Skeletal muscle tissue (tissue), 4 donors: ENCODE measurements around the gene LRP1B. TPM values are rescaled to one million over a fixed set of nuclear protein-coding genes. Genes with fewer than 3 reads are reported as not detected.
"Not testable (repeated sequence)": the region's sequence is repeated elsewhere in the genome, so short reads cannot be mapped to it uniquely, and the experiment has no call there.

Experiments
- H3K27ac ChIP-seq: one replicate; pipeline ENCODE4 v1.7.0; 2013; ENCODE audit warnings: mild to moderate bottlenecking, low read depth, low read length, inconsistent platforms
- H3K27me3 ChIP-seq, 3 donors: one replicate each; pipeline ENCODE4 v1.7.0; 2013; ENCODE audit warnings: low read length in 3 of 3; ENCODE audit not compliant: control insufficient read depth in 3 of 3, insufficient read depth in 3 of 3
- H3K36me3 ChIP-seq, 3 donors: one replicate each; pipeline ENCODE4 v1.7.0; 2013; ENCODE audit warnings: low read length in 3 of 3; ENCODE audit not compliant: control insufficient read depth in 3 of 3, insufficient read depth in 3 of 3
- H3K4me1 ChIP-seq, 3 donors: one replicate each; pipeline ENCODE4 v1.7.0; 2013; ENCODE audit warnings: low read length in 3 of 3, mild to moderate bottlenecking in 3 of 3; ENCODE audit not compliant: control insufficient read depth in 3 of 3, insufficient read depth in 3 of 3
- H3K4me3 ChIP-seq, 3 donors: one replicate each; pipeline ENCODE4 v1.7.0; 2013; ENCODE audit warnings: low read length in 3 of 3
- H3K9ac ChIP-seq, 3 donors: one replicate each; pipeline ENCODE4 v1.7.0; 2013; ENCODE audit warnings: low read length in 3 of 3, mild to moderate bottlenecking in 3 of 3, moderate library complexity in 2 of 3, low read depth in 1 of 3
- H3K9me3 ChIP-seq, 3 donors: one replicate each; pipeline ENCODE4 v1.7.0; 2013; ENCODE audit warnings: low read length in 3 of 3; ENCODE audit not compliant: control insufficient read depth in 3 of 3
- total RNA-seq: library from RNA; depleted of rRNA; stranded (reverse); fragments of >200 nt; gene quantifications from one replicate; pipeline ENCODE4 v1.2.3, GENCODE V29; 2014
- donor health status: Osteomylitis.

LRP1B gene
- total RNA-seq, 1 donor from 2014 or later = 2.6 TPM

DNA sequence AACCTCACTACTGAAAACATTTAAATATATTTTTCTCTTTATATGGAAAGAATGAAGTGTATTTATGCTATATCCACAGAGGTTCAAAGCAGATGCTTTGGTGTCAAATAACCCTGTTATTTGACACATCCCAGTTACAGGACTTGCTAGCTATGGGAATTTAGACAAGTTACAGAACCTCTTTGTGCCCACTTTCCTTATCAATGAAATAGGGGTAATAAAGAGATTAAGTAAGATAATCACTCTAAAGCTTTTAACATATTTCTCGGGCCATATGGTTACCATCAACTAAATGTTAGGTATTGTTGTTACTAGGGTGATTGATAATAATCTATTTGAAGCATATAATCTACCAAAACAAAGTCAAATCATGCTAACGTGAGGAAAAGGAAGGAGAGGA lies 1690.0 kb downstream of the LRP1B start:
- H3K36me3 ChIP-seq = no peaks in the 10 kb centered on the region
- H3K4me1 ChIP-seq = no peaks in the 10 kb centered on the region
- H3K9me3 ChIP-seq = no peaks in the 10 kb centered on the region
- H3K9ac ChIP-seq = no peak overlapping the region
- H3K27me3 ChIP-seq = no peaks in the 10 kb centered on the region
- no peak overlapping the region for H3K27ac ChIP-seq
- no peak overlapping the region for H3K4me3 ChIP-seq

DNA sequence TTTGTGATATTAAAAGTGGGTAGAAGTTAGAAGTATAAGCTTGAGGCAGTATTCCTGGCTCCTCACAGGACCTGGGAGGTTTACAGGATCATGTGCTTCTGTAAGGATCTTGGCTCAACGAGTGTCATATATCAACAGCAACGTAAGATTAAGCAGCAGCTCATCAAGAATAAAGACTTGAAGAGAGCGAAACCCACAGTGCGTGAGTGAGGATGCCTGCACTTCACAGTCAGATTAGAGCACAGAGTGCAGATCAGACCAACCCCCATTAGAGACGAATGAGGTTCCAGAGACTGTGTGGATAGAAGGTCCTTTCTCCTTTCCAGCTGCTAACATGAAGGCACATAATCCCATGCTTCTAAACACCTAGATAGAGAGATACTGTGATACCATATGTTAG lies 1693.9 kb downstream of the LRP1B start:
- no peaks in the 10 kb centered on the region for H3K27me3 ChIP-seq
- no peaks in the 10 kb centered on the region for H3K36me3 ChIP-seq
- no peak overlapping the region for H3K9ac ChIP-seq
- H3K27ac ChIP-seq = no peak overlapping the region
- no peaks in the 10 kb centered on the region for H3K9me3 ChIP-seq
- no peaks in the 10 kb centered on the region for H3K4me1 ChIP-seq
- no peak overlapping the region for H3K4me3 ChIP-seq

DNA sequence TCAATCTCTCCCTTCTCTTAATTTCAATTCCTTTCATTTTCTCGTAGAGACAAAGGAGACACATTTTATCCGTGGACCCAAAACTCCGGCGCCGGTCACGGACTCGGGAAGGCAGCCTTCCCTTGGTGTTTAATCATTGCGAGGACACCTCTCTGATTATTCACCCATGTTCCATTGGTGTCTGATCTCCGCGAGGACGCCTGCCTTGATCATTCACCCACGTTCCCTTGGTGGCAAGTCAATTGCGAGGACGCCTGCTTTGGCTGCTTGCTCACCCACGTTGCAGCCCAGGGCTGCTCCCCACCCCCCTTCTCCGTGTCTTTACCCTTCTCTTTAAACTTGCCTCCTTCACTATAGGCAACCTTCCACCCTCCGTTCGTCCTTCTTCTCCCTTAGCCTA lies 1703.8 kb downstream of the LRP1B start:
- H3K36me3 ChIP-seq, H3K9me3 ChIP-seq, H3K4me1 ChIP-seq, H3K27me3 ChIP-seq, H3K4me3 ChIP-seq, H3K27ac ChIP-seq, H3K9ac ChIP-seq: not testable (repeated sequence)

DNA sequence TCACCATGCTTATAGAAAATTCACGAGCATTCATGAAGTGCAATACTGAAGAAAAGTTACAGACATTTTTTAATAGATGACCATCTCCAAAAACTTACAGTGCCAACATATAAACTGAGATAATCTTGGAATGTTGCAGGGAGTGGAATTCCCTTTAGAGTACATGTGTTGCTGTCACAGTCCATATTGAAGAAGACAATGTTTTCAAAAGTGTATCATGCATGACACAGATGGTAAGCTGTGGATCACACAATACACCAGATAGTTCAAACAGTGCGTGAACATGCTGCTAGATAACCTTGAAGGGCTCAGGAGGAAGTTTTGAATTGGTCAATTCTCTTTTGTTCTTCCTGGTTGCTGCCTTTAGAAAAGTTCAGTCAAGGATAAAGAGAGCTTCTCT lies 1706.3 kb downstream of the LRP1B start:
- Histone ChIP-seq H3K36me3 (no peaks in the 10 kb centered on the region), H3K9ac (no peak overlapping the region), H3K27me3 (no peaks in the 10 kb centered on the region), H3K27ac (no peak overlapping the region), H3K4me3 (no peak overlapping the region), H3K9me3 (no peaks in the 10 kb centered on the region), H3K4me1 (no peaks in the 10 kb centered on the region)

DNA sequence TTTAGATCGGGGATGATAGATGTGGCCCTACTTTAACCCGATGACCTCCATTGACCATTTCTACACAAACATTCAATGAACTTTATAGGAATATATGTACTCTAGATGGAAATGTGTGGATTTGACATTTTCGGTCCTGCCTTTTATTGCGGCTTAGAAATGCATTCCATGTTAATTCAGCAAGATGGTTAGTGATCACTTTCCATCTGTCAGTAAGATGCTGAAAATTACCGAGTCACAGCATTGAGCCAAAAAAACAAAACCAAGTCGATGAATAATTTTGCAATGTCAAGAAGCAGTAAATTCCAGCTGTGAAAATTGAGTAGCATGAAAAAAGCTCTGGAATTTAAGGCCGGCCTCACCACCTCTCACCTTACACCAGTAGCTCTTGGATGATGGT lies 1708.1 kb downstream of the LRP1B start:
- Histone ChIP-seq H3K27ac (no peak overlapping the region), H3K4me1 (no peaks in the 10 kb centered on the region), H3K4me3 (no peak overlapping the region), H3K27me3 (no peaks in the 10 kb centered on the region), H3K9ac (no peak overlapping the region), H3K9me3 (no peaks in the 10 kb centered on the region), H3K36me3 (no peaks in the 10 kb centered on the region)

DNA sequence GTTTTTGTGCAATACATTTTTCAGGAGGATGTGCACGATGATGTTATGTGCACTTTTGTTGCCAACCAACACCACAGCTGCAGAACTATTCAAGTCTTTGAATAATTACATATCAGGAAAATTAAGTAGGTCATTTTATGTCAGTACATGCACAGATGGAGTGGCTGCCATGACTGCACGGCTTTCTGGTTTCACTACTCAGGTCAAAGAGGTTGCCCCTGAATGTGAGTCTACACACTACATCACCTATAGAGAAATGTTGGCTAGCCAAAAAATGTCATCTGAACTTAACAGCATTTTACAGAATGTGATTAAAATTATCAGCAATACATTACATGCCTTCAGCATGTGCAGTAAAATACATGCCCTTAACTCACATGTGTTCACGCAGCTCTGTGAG lies 1713.3 kb downstream of the LRP1B start:
- Histone ChIP-seq H3K36me3 (no peaks in the 10 kb centered on the region), H3K9me3 (no peaks in the 10 kb centered on the region), H3K4me1 (no peaks in the 10 kb centered on the region), H3K9ac (no peak overlapping the region), H3K27ac (no peak overlapping the region), H3K27me3 (no peaks in the 10 kb centered on the region), H3K4me3 (no peak overlapping the region)

DNA sequence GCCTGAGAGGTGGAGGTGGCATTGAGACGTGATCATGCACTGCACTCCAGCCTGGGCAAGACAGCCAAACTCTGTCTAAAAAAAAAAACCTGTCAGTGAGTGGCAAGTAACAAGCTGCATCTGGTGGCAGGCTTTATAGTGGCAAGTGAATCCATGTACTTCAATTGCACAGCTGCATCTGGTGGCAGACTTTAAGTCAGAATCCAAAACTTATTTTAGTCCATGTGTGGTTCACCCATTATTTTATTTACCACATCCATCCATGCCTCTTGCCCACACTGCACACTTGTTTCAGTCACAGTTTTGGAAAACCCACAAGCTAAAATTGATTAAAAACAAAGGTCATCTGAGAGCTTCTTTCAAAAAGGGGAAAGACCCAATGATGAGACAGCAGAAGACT lies 1714.2 kb downstream of the LRP1B start:
- Histone ChIP-seq H3K4me3 (no peak overlapping the region), H3K4me1 (no peaks in the 10 kb centered on the region), H3K27me3 (no peaks in the 10 kb centered on the region), H3K36me3 (no peaks in the 10 kb centered on the region), H3K9ac (no peak overlapping the region), H3K9me3 (no peaks in the 10 kb centered on the region), H3K27ac (no peak overlapping the region)

DNA sequence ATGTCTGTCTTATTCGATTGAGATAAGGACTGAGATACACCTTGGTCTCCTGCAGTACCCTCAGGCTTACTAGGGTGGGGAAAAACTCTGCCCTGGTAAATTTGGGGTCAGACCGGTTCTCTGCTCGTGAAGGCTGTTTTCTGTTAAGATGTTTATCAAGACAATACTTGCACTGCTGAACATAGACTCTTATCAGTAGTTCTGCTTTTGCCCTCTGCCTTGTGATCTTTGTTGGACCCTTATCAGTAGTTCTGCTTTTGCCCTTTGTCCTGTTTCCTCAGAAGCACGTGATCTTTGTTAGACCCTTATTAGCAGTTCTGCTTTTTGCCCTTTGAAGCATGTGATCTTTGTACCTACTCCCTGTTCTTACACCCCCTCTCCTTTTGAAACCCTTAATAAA lies 1715.8 kb downstream of the LRP1B start:
- H3K9me3 ChIP-seq = not testable (repeated sequence)

DNA sequence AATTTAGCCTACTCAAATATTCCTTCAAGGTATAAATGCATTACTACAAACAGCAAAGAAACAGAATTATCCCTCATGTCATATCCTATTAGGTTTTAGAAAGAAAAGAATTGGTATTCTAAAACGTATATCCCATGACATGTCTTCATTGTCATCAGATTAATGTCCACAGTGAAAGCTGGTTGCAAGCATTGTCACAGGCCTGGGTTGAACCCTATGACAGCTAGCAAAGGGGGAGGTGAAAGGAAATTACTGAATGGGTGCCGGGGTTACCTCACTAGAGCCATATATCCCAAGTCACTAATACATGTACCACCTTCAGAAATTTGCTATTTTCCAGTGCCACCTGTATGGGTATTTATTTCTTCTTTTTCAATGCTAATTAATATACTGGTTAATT lies 1720.1 kb downstream of the LRP1B start:
- H3K36me3 ChIP-seq = no peaks in the 10 kb centered on the region
- H3K9ac ChIP-seq = no peak overlapping the region
- H3K9me3 ChIP-seq = no peaks in the 10 kb centered on the region
- no peak overlapping the region for H3K4me3 ChIP-seq
- no peak overlapping the region for H3K27ac ChIP-seq
- H3K27me3 ChIP-seq = no peaks in the 10 kb centered on the region
- no peaks in the 10 kb centered on the region for H3K4me1 ChIP-seq

More for the DNA sequence above, 1715.8 kb downstream of the LRP1B start:
- not testable (repeated sequence) for H3K27me3 ChIP-seq, H3K27ac ChIP-seq, H3K4me1 ChIP-seq, H3K36me3 ChIP-seq, H3K9ac ChIP-seq, H3K4me3 ChIP-seq

DNA sequence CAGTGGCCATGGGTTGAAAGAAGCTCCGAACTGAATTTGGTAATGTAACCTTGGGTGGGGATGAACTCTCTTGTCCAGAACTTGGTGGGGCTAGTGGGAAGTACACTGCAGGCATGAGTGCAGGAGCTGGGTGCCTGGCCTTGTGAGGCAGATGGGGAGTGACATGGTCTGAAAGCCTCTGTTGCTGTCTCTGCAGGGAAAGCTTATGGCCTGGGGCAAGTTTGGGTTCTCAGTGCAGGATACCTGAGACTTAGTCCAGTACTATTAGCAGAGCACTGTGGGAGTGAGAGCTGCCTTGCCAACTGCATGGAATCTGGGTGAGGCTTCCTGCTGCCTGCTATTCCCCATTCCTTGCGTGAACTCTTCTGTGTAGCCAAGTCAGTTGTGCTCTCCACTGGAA lies 1729.8 kb downstream of the LRP1B start:
- Histone ChIP-seq H3K36me3 (no peaks in the 10 kb centered on the region), H3K9me3 (no peaks in the 10 kb centered on the region), H3K27me3 (no peaks in the 10 kb centered on the region), H3K27ac (no peak overlapping the region), H3K9ac (no peak overlapping the region), H3K4me3 (no peak overlapping the region), H3K4me1 (no peaks in the 10 kb centered on the region)

DNA sequence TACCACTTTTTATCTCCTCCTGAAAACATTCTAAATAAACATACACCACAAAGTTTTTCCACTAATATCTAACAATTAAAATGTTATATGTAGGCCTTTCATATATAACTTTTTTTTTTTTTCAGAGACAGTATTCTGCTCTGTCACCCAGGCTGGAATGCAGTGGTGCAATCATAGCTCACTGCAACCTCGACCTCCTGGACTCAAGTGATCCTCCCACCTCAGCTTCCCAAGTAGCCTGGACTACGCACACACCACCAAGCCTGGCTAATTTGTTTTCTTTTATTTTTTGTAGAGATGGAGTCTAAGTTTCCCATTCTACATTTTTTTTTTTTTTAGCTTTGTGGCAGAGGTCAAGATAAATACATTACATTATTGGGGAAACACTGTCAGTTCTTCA lies 1738.0 kb downstream of the LRP1B start:
- no peak overlapping the region for H3K4me3 ChIP-seq
- H3K4me1 ChIP-seq = no peaks in the 10 kb centered on the region
- H3K9me3 ChIP-seq = no peaks in the 10 kb centered on the region
- H3K36me3 ChIP-seq = no peaks in the 10 kb centered on the region
- H3K9ac ChIP-seq = no peak overlapping the region
- H3K27me3 ChIP-seq = no peaks in the 10 kb centered on the region
- H3K27ac ChIP-seq = no peak overlapping the region
